ENCODE data around the gene IL17RA.

The IL17RA gene

GRCh38 chr22:17106161-17106784, 21.5 kb downstream of the IL17RA start:
- DNase-seq (ENCODE audit: low read depth in 3 of 3, low spot score in 1 of 3), result no peak

- DNase-seq (ENCODE audit: low read depth in 3 of 3, low spot score in 1 of 3), result no peak
Measured at GRCh38 chr22:17106785-17107546, 22.2 kb downstream of the IL17RA start.

DNA sequence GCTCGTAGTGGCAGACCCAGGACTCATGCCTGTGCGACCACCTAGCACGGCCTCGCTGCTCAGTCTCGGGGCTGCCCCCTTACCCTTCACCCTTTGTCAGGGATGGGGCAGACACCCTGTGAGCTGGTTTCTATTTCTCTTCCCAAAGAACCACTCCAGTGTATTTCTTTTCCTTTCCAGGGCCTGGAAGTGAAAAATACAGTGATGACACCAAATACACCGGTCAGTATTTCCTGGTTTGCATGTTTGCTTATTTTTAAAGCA, 22.7 kb downstream of the IL17RA start:
- no peak for DNase-seq (ENCODE audit: low read depth in 3 of 3, low spot score in 1 of 3)

DNA sequence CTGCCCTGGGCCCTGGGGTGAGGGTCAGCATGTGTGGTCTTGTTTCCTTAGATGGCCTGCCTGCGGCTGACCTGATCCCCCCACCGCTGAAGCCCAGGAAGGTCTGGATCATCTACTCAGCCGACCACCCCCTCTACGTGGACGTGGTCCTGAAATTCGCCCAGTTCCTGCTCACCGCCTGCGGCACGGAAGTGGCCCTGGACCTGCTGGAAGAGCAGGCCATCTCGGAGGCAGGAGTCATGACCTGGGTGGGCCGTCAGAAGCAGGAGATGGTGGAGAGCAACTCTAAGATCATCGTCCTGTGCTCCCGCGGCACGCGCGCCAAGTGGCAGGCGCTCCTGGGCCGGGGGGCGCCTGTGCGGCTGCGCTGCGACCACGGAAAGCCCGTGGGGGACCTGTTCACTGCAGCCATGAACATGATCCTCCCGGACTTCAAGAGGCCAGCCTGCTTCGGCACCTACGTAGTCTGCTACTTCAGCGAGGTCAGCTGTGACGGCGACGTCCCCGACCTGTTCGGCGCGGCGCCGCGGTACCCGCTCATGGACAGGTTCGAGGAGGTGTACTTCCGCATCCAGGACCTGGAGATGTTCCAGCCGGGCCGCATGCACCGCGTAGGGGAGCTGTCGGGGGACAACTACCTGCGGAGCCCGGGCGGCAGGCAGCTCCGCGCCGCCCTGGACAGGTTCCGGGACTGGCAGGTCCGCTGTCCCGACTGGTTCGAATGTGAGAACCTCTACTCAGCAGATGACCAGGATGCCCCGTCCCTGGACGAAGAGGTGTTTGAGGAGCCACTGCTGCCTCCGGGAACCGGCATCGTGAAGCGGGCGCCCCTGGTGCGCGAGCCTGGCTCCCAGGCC, 23.7 kb downstream of the IL17RA start:
- no peak for DNase-seq (ENCODE audit: low read depth in 3 of 3, low spot score in 1 of 3)

- no peak for DNase-seq (ENCODE audit: low read depth in 3 of 3, low spot score in 1 of 3)
Measured at GRCh38 chr22:17109113-17109865, 24.5 kb downstream of the IL17RA start.

DNA sequence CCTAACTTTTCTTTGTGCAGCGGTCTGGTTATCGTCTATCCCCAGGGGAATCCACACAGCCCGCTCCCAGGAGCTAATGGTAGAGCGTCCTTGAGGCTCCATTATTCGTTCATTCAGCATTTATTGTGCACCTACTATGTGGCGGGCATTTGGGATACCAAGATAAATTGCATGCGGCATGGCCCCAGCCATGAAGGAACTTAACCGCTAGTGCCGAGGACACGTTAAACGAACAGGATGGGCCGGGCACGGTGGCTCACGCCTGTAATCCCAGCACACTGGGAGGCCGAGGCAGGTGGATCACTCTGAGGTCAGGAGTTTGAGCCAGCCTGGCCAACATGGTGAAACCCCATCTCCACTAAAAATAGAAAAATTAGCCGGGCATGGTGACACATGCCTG, 25.2 kb downstream of the IL17RA start:
- no peak for DNase-seq (ENCODE audit: low read depth in 3 of 3, low spot score in 1 of 3)

GRCh38 chr22:17110791-17111550, 26.2 kb downstream of the IL17RA start:
- no peak for DNase-seq (ENCODE audit: low read depth in 3 of 3, low spot score in 1 of 3)

GRCh38 chr22:17112491-17113042, 27.8 kb downstream of the IL17RA start:
- no peak for DNase-seq (ENCODE audit: low read depth in 3 of 3, low spot score in 1 of 3)

- DNase-seq (ENCODE audit: low read depth in 3 of 3, low spot score in 1 of 3), result no peak
Measured at GRCh38 chr22:17113600-17113999, 28.8 kb downstream of the IL17RA start.

DNA sequence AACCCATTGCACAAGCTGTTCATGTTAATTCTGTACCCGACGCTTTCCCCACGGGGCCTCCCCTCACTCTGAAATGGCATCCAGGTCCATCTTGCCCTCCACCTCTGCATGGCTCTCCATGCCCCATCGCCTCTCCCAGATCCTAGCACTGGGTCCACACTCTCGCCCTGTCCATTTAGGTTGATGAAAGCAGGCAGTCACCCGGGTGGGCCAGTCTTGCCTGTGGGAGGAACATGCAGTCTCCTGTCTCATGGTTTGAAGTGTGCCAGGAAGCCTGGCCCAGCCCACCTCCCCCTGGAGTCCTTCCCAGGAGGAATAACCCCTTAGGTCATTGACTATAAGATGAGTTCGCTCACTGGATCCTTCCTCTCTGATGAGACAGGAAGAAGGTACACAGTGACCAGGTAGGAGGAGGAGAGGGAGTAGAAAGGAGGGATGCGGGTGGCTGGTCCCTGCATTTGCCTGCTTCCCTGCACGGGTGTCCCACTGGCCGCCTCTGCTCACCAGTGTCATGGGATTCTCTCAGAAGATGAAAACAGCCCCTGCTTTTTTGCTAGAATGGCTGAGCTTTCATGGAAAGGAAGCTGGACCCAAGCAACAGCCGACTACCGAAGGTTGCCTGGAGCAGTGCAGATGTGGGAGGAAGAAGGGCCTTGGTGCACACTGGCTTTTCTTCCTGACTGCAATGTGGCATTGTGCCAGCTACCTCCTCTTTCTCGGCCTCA, 29.5 kb downstream of the IL17RA start:
- DNase-seq (ENCODE audit: low read depth in 3 of 3, low spot score in 1 of 3), result no peak

DNA sequence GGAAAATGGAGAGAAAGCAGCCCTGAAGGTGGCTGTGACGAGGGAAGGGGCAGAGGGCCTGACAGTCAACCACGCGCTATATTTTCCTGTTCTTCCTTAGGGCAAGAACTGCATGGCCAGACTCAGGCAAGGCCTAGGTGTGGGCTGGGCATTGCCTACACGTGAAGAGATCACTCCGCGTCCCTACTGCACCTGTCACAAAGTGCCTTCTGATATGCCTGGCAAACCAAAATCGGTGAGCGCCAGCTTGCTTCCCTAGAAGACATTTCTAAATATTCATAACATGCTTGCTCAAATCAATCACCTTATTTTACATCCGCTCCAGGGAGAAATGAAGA, 30.1 kb downstream of the IL17RA start:
- DNase-seq (ENCODE audit: low read depth in 3 of 3, low spot score in 1 of 3), result no peak

DNA sequence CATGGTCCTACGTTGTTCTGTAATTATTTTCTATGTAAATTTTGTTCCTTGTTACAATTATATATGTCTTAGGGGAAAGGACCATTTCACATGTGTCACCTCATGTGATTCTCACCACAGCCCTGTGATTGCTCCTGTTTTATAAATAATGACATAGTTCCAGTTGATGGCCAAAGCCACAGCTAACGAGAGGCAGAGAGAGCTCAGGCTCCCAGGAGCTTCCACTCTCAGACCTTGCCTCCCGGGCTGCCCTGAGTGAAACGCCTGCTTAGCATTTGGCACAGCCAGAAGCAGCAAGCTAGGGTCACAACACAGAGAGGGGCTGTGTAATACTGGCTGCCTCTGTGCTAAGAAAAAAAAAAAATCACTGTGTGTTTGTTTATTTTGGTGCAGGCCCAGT, 30.4 kb downstream of the IL17RA start:
- DNase-seq (ENCODE audit: low read depth in 3 of 3, low spot score in 1 of 3), result no peak

DNA sequence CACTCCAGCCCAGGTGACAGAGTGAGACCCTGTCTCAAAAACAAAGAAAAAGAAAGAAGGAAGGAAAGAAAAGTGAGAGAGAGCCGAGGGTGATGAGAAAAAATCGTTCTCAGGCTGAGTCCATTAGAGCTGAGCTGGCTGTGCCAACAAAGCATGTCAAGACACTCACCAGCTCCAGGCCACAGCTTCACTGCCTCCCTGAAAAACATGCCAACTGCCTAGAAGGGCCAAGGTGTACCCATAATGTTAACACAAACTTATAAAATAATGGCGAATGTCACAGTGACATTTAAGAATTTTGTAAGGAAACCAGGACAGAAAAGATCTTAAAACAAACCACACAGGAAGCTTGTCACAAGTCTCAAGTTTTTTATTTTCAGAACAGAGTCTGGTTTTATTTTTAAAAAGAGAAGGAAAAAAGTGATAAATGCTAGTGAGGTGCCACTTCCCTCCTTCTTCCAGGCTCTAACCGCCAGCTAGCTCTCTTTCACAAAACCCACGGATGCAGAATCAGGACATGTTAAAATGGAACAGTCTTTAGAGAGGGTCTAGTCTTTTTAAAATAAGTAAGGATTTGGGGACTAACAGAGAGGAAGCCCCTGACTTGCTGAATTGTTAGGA, 31.3 kb downstream of the IL17RA start:
- no peak for DNase-seq (ENCODE audit: low read depth in 3 of 3, low spot score in 1 of 3)

- no peak for DNase-seq (ENCODE audit: low read depth in 3 of 3, low spot score in 1 of 3)
Measured at GRCh38 chr22:17116572-17117330, 32.0 kb downstream of the IL17RA start.

- DNase-seq (ENCODE audit: low read depth in 3 of 3, low spot score in 1 of 3), result no peak
Measured at GRCh38 chr22:17117400-17117799, 32.6 kb downstream of the IL17RA start.

DNA sequence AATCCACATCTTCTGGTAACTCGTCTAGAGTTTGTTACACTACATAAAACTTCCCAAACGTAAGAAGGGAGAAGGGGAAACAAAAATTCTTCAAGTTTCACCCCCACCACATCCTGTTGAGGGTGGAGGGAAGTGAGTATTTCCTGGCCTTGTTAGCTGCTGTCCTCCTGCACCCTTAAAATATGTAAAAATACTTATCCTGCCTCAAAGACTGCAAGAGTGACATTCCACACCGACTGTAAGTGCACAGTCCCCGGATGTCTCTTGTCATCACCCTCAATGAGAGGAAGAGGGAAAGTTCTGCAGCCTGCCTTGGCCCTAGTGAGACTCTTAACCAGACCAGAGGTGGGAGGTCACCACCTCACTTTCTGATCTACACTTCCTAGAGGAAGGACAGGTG, 33.1 kb downstream of the IL17RA start:
- no peak for DNase-seq (ENCODE audit: low read depth in 3 of 3, low spot score in 1 of 3)

- no peak for DNase-seq (ENCODE audit: low read depth in 3 of 3, low spot score in 1 of 3)
Measured at GRCh38 chr22:17118342-17118741, 33.5 kb downstream of the IL17RA start.

GRCh38 chr22:17119481-17120202, 34.8 kb downstream of the IL17RA start:
- no peak for DNase-seq (ENCODE audit: low read depth in 3 of 3, low spot score in 1 of 3)

Measured in stimulated activated CD4-positive, alpha-beta T cell treated with anti-CD3 and anti-CD28 coated beads, TNF-alpha, amount 100 ng/mL, for 1 hour (primary cell).